ENCODE data around the gene DBP.

DBP gene

GRCh38 chr19:48606463-48607358 is 30.5 kb downstream of the DBP start, which contains the start of gene SPACA4:
Gene SPACA4, plus strand, starts transcription at chr19:48606742. Its CDS starts 237 bp downstream, at chr19:48606979.
- no peak for DNase-seq

- no peak for DNase-seq
These were observed 33.3 kb downstream of the DBP start for GRCh38 chr19:48603850-48604249.

- no peak for DNase-seq
These were observed 33.7 kb downstream of the DBP start for GRCh38 chr19:48603449-48603848.

GRCh38 chr19:48603001-48603400 is 34.2 kb downstream of the DBP start:
- DNase-seq: no peak

- DNase-seq: no peak
These were observed 36.3 kb downstream of the DBP start for GRCh38 chr19:48600679-48601417.

- no peak for DNase-seq
These were observed 38.0 kb downstream of the DBP start for GRCh38 chr19:48598996-48599700.

- DNase-seq: no peak
These were observed 40.3 kb downstream of the DBP start for GRCh38 chr19:48596679-48597465.

GRCh38 chr19:48596237-48596636 is 40.9 kb downstream of the DBP start:
- DNase-seq: no peak

- no peak for DNase-seq
These were observed 41.3 kb downstream of the DBP start for GRCh38 chr19:48595833-48596232.

GRCh38 chr19:48595171-48595570 is 42.0 kb downstream of the DBP start:
- no peak for DNase-seq

- no peak for DNase-seq
These were observed 46.2 kb downstream of the DBP start for GRCh38 chr19:48591021-48591420.

- peak; percentile 76 for DNase-seq
These were observed 48.3 kb downstream of the DBP start for GRCh38 chr19:48588670-48589401.

GRCh38 chr19:48587387-48587786 is 49.8 kb downstream of the DBP start:
- no peak for DNase-seq

- DNase-seq: no peak
These were observed 55.0 kb downstream of the DBP start for GRCh38 chr19:48582168-48582567.

All from NCI-H774 (cell line).